ENCODE data around the gene RNF151. TPM values are rescaled to one million over a fixed set of nuclear protein-coding genes. Genes with fewer than 3 reads are reported as not detected.

Gene RNF151
- total and polyA plus RNA-seq, 2 of the 13 experiments (the other 11 are each of a cell fraction or from before 2014, with no cell fraction given), result not detected

DNA sequence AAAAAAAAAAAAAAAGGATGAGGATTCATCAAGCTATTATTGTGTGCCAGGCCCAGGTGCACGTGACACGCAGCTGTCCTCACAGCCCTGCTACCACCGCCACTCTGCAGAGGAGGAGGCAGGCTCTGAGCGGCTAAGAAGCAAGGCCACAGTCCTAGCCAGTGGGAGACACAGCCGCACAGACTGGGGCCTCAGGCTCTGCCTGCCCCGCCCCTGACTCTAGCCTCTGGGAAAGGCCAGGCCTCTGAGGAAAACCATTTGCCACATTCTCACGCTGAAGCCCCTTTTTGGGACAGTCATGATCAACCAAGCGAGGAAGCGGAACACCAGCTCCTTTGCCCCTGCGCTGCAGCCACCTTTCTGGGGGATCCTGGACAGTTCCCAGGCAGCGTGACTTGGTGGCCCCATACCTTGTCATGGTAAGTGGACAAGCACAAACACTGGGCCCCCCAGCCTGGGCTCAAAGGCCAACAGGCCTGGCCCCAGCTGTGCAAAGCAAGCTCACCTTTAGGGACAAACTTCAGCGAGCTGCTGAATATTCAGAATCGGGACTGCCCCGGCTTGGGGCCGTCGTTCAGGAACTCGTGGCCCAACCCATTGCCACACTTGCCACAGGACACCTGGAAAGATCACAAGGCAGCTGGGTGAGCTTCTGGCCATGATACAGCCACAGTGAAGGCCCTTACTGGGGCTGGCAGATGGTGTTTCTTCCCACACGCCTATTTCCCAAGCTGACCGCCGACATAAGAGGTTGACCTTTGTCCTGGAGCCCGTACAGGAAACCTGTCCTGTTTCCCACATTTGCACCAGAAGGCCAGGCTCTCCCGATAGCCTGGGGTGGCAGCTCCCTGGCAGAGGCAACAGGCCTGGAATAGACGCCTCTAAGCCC, 26.1 kb upstream of the RNF151 start (continued):
- TF ChIP-seq, protein P1, sequence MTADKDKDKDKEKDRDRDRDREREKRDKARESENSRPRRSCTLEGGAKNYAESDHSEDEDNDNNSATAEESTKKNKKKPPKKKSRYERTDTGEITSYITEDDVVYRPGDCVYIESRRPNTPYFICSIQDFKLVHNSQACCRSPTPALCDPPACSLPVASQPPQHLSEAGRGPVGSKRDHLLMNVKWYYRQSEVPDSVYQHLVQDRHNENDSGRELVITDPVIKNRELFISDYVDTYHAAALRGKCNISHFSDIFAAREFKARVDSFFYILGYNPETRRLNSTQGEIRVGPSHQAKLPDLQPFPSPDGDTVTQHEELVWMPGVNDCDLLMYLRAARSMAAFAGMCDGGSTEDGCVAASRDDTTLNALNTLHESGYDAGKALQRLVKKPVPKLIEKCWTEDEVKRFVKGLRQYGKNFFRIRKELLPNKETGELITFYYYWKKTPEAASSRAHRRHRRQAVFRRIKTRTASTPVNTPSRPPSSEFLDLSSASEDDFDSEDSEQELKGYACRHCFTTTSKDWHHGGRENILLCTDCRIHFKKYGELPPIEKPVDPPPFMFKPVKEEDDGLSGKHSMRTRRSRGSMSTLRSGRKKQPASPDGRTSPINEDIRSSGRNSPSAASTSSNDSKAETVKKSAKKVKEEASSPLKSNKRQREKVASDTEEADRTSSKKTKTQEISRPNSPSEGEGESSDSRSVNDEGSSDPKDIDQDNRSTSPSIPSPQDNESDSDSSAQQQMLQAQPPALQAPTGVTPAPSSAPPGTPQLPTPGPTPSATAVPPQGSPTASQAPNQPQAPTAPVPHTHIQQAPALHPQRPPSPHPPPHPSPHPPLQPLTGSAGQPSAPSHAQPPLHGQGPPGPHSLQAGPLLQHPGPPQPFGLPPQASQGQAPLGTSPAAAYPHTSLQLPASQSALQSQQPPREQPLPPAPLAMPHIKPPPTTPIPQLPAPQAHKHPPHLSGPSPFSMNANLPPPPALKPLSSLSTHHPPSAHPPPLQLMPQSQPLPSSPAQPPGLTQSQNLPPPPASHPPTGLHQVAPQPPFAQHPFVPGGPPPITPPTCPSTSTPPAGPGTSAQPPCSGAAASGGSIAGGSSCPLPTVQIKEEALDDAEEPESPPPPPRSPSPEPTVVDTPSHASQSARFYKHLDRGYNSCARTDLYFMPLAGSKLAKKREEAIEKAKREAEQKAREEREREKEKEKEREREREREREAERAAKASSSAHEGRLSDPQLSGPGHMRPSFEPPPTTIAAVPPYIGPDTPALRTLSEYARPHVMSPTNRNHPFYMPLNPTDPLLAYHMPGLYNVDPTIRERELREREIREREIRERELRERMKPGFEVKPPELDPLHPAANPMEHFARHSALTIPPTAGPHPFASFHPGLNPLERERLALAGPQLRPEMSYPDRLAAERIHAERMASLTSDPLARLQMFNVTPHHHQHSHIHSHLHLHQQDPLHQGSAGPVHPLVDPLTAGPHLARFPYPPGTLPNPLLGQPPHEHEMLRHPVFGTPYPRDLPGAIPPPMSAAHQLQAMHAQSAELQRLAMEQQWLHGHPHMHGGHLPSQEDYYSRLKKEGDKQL (CRISPR knock-in tag; IDR thresholded peaks at IDR 0.05; ENCODE audit: low read depth), result no peak
- TF ChIP-seq, protein P2, sequence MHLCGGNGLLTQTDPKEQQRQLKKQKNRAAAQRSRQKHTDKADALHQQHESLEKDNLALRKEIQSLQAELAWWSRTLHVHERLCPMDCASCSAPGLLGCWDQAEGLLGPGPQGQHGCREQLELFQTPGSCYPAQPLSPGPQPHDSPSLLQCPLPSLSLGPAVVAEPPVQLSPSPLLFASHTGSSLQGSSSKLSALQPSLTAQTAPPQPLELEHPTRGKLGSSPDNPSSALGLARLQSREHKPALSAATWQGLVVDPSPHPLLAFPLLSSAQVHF (CRISPR knock-in tag; IDR thresholded peaks at IDR 0.05), result no peak
- TF ChIP-seq, protein P3, sequence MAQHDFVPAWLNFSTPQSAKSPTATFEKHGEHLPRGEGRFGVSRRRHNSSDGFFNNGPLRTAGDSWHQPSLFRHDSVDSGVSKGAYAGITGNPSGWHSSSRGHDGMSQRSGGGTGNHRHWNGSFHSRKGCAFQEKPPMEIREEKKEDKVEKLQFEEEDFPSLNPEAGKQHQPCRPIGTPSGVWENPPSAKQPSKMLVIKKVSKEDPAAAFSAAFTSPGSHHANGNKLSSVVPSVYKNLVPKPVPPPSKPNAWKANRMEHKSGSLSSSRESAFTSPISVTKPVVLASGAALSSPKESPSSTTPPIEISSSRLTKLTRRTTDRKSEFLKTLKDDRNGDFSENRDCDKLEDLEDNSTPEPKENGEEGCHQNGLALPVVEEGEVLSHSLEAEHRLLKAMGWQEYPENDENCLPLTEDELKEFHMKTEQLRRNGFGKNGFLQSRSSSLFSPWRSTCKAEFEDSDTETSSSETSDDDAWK (CRISPR knock-in tag; IDR thresholded peaks at IDR 0.05), result no peak
- TF ChIP-seq KLF6 (CRISPR knock-in tag; IDR thresholded peaks at IDR 0.05) (no peak), RBAK (CRISPR knock-in tag; IDR thresholded peaks at IDR 0.05) (no peak), GPN1 (CRISPR knock-in tag; IDR thresholded peaks at IDR 0.05; ENCODE audit: borderline replicate concordance) (no peak), TOE1 (CRISPR knock-in tag; IDR thresholded peaks at IDR 0.05) (no peak), RBM22 (optimal IDR thresholded peaks at IDR 0.05; ENCODE audit: low read length) (peak; percentile 7), CEBPG (CRISPR knock-in tag; IDR thresholded peaks at IDR 0.05) (peak; percentile 57), ZNF781 (CRISPR knock-in tag; IDR thresholded peaks at IDR 0.05; ENCODE audit: borderline replicate concordance, not compliant biosample characterization) (peak; percentile 93)
- TF ChIP-seq, protein P4, sequence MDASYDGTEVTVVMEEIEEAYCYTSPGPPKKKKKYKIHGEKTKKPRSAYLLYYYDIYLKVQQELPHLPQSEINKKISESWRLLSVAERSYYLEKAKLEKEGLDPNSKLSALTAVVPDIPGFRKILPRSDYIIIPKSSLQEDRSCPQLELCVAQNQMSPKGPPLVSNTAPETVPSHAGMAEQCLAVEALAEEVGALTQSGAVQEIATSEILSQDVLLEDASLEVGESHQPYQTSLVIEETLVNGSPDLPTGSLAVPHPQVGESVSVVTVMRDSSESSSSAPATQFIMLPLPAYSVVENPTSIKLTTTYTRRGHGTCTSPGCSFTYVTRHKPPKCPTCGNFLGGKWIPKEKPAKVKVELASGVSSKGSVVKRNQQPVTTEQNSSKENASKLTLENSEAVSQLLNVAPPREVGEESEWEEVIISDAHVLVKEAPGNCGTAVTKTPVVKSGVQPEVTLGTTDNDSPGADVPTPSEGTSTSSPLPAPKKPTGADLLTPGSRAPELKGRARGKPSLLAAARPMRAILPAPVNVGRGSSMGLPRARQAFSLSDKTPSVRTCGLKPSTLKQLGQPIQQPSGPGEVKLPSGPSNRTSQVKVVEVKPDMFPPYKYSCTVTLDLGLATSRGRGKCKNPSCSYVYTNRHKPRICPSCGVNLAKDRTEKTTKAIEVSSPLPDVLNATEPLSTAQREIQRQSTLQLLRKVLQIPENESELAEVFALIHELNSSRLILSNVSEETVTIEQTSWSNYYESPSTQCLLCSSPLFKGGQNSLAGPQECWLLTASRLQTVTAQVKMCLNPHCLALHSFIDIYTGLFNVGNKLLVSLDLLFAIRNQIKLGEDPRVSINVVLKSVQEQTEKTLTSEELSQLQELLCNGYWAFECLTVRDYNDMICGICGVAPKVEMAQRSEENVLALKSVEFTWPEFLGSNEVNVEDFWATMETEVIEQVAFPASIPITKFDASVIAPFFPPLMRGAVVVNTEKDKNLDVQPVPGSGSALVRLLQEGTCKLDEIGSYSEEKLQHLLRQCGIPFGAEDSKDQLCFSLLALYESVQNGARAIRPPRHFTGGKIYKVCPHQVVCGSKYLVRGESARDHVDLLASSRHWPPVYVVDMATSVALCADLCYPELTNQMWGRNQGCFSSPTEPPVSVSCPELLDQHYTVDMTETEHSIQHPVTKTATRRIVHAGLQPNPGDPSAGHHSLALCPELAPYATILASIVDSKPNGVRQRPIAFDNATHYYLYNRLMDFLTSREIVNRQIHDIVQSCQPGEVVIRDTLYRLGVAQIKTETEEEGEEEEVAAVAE (CRISPR knock-in tag; IDR thresholded peaks at IDR 0.05; ENCODE audit: borderline replicate concordance), result 0 out of 2 replicates have a peak, but pooled peaks have one; percentile 13
- TF ChIP-seq, protein P5, sequence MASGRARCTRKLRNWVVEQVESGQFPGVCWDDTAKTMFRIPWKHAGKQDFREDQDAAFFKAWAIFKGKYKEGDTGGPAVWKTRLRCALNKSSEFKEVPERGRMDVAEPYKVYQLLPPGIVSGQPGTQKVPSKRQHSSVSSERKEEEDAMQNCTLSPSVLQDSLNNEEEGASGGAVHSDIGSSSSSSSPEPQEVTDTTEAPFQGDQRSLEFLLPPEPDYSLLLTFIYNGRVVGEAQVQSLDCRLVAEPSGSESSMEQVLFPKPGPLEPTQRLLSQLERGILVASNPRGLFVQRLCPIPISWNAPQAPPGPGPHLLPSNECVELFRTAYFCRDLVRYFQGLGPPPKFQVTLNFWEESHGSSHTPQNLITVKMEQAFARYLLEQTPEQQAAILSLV (CRISPR knock-in tag; IDR thresholded peaks at IDR 0.05; ENCODE audit: borderline replicate concordance), result peak; percentile 59; the same call in 1 of the 2 replicates

Data from HepG2 (cell line).